Prostate gland (tissue), 2 donors: Measurements from ENCODE around the gene KDELR3.

Experiments used
- POLR2AphosphoS5 ChIP-seq: sonication (generic); formaldehyde crosslinking; IDR thresholded peaks from one replicate; pipeline ENCODE4 v1.6.1; 2017; ENCODE audit warnings: antibody characterized with exemption
- TF ChIP-seq, protein P1 (sequence below), 4 experiments: fragments of 200-600 bp in 2 of 4; fragments of 450-650 bp in 2 of 4; sonication (generic) in 2 of 4; IDR thresholded peaks; 1 replicate in 3 of 4; 2 replicates in 1 of 4; pipeline ENCODE4 v1.5.1; 2016 to 2019; ENCODE audit warnings: antibody characterized with exemption in 4 of 4, mild to moderate bottlenecking in 2 of 4, moderate library complexity in 2 of 4

DNA sequence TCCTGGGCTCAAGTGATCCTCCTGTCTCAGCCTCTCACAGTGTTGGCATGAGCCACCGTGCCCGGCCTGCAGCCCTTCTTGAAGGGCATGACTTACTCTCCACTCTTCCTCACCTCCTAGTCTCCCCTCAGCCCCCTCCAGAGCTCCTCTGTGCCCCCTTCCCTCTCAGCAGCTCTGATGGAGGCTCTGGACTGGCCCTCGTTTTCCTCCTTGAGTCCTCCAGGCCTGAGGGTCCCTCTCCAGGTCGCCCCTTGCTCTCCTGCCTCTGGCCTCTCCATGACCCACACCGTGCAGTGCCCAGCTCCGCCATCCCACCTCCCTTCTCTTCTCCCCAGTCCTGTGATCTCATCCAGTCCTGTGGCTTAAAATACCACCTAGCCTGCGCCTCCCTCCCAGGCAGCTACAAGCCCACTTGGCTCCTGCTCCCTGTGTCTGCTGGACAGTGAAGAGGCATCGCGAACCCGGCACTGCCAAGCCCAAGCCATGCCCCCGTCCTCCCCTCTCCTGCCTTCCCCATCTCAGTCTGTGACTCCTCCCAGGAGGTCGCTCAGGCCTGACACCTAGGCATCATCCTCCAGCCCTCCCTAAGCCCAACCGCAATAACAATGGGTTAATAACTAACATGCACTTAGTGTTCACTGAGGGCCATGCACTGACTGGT, 24.8 kb upstream of the KDELR3 start:
- TF ChIP-seq, protein P1, sequence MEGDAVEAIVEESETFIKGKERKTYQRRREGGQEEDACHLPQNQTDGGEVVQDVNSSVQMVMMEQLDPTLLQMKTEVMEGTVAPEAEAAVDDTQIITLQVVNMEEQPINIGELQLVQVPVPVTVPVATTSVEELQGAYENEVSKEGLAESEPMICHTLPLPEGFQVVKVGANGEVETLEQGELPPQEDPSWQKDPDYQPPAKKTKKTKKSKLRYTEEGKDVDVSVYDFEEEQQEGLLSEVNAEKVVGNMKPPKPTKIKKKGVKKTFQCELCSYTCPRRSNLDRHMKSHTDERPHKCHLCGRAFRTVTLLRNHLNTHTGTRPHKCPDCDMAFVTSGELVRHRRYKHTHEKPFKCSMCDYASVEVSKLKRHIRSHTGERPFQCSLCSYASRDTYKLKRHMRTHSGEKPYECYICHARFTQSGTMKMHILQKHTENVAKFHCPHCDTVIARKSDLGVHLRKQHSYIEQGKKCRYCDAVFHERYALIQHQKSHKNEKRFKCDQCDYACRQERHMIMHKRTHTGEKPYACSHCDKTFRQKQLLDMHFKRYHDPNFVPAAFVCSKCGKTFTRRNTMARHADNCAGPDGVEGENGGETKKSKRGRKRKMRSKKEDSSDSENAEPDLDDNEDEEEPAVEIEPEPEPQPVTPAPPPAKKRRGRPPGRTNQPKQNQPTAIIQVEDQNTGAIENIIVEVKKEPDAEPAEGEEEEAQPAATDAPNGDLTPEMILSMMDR (IDR thresholded peaks at IDR 0.05), result no peak
- TF ChIP-seq POLR2AphosphoS5, result no peak
